ENCODE measurements around the gene OCEL1. TPM values are rescaled to one million over a fixed set of nuclear protein-coding genes. Genes with fewer than 3 reads are reported as not detected.
A peak's percentile ranks its signal among the peaks of the same experiment; 100 is the strongest.

The OCEL1 gene
- total and polyA plus RNA-seq, 10 of the 15 experiments (the other 5 are each of a cell fraction or from before 2014, with no cell fraction given), result 2.8 to 18.2 (median 7.4) TPM

DNA sequence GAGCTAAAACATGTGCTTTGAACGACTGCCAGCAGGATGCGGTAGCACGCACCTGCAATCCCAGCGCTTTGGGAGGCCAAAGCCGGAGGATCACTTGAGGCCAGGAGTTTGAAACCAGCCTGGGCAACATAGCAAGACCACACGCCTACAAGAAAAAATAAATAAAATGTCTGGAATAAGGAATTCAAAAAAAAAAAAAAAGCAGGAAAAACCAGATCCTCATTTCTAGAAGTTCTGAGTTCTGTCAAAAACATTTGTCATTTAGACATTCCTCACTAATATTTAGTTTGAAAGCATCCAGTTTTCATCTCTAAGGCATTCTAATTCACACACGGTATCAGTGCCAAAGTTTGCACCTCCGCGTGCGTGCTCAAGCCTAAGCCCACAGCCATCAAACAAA lies 47.7 kb upstream of the OCEL1 start:
- CTCF ChIA-PET, result no interaction called here
- Histone ChIP-seq H3K27me3 (replicated peaks in 1 of 2; ENCODE audit: control insufficient read depth in 2 of 2, insufficient read depth in 2 of 2, low read length in 1 of 2) (no peaks in the 10 kb centered on the region), H3K4me1 (ENCODE audit: control insufficient read depth, insufficient read depth, low read length) (peaks cover 9% of the 10 kb centered on the region), H4K20me1 (ENCODE audit: control insufficient read depth, insufficient read depth) (no peaks in the 10 kb centered on the region), H3K79me2 (ENCODE audit: control insufficient read depth, insufficient read depth, low read length) (no peaks in the 10 kb centered on the region), H3K4me2 (ENCODE audit: control insufficient read depth, insufficient read depth) (no peak overlapping the region), H3K9me3 (replicated peaks; ENCODE audit: control insufficient read depth, insufficient read depth, low read length) (no peaks in the 10 kb centered on the region), H3K9ac (ENCODE audit: control insufficient read depth, insufficient read depth, low read length) (no peak overlapping the region), H3K27ac (ENCODE audit: control insufficient read depth, insufficient read depth) (no peak overlapping the region), H3K36me3 (ENCODE audit: control insufficient read depth in 2 of 2, insufficient read depth in 2 of 2, low read length in 1 of 2) (peaks cover 28 to 29% of the 10 kb centered on the region in 2 experiments), H3K4me3 (no peak overlapping the region), H2AFZ (ENCODE audit: control insufficient read depth, low read depth, low read length) (no peak overlapping the region)
- RAD21 ChIA-PET (ENCODE audit: unreplicated experiment), result no interaction called here
- POLR2A ChIA-PET, result no interaction called here
- WGBS (ENCODE audit: insufficient coverage, insufficient replicate concordance, low lambda C conversion rate, missing lambda C conversion rate), result 99% methylated on average over 10 of the region's 10 CpGs
- in situ Hi-C loops (cut with MboI) (no loop called here), intact Hi-C loops (cut with micrococcal nuclease; ENCODE audit: unreplicated experiment) (no loop called here)
- no peak for ATAC-seq
- DNase-seq (ENCODE audit: low read depth, low spot score), result no peak
- TF ChIP-seq ZNF24 (IDR thresholded peaks at IDR 0.05) (no peak), STAT3 (IDR thresholded peaks at IDR 0.05; ENCODE audit: low read depth, low read length) (no peak), ZNF384 (IDR thresholded peaks at IDR 0.05; ENCODE audit: borderline replicate concordance, low read depth, low read length) (no peak), CBX3 (IDR thresholded peaks at IDR 0.05; ENCODE audit: borderline replicate concordance, low read depth) (no peak)
- TF ChIP-seq, protein P1, sequence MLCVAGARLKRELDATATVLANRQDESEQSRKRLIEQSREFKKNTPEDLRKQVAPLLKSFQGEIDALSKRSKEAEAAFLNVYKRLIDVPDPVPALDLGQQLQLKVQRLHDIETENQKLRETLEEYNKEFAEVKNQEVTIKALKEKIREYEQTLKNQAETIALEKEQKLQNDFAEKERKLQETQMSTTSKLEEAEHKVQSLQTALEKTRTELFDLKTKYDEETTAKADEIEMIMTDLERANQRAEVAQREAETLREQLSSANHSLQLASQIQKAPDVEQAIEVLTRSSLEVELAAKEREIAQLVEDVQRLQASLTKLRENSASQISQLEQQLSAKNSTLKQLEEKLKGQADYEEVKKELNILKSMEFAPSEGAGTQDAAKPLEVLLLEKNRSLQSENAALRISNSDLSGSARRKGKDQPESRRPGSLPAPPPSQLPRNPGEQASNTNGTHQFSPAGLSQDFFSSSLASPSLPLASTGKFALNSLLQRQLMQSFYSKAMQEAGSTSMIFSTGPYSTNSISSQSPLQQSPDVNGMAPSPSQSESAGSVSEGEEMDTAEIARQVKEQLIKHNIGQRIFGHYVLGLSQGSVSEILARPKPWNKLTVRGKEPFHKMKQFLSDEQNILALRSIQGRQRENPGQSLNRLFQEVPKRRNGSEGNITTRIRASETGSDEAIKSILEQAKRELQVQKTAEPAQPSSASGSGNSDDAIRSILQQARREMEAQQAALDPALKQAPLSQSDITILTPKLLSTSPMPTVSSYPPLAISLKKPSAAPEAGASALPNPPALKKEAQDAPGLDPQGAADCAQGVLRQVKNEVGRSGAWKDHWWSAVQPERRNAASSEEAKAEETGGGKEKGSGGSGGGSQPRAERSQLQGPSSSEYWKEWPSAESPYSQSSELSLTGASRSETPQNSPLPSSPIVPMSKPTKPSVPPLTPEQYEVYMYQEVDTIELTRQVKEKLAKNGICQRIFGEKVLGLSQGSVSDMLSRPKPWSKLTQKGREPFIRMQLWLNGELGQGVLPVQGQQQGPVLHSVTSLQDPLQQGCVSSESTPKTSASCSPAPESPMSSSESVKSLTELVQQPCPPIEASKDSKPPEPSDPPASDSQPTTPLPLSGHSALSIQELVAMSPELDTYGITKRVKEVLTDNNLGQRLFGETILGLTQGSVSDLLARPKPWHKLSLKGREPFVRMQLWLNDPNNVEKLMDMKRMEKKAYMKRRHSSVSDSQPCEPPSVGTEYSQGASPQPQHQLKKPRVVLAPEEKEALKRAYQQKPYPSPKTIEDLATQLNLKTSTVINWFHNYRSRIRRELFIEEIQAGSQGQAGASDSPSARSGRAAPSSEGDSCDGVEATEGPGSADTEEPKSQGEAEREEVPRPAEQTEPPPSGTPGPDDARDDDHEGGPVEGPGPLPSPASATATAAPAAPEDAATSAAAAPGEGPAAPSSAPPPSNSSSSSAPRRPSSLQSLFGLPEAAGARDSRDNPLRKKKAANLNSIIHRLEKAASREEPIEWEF (IDR thresholded peaks at IDR 0.05; ENCODE audit: insufficient replicate concordance, low read depth, low read length), result no peak
- TF ChIP-seq, protein P2, sequence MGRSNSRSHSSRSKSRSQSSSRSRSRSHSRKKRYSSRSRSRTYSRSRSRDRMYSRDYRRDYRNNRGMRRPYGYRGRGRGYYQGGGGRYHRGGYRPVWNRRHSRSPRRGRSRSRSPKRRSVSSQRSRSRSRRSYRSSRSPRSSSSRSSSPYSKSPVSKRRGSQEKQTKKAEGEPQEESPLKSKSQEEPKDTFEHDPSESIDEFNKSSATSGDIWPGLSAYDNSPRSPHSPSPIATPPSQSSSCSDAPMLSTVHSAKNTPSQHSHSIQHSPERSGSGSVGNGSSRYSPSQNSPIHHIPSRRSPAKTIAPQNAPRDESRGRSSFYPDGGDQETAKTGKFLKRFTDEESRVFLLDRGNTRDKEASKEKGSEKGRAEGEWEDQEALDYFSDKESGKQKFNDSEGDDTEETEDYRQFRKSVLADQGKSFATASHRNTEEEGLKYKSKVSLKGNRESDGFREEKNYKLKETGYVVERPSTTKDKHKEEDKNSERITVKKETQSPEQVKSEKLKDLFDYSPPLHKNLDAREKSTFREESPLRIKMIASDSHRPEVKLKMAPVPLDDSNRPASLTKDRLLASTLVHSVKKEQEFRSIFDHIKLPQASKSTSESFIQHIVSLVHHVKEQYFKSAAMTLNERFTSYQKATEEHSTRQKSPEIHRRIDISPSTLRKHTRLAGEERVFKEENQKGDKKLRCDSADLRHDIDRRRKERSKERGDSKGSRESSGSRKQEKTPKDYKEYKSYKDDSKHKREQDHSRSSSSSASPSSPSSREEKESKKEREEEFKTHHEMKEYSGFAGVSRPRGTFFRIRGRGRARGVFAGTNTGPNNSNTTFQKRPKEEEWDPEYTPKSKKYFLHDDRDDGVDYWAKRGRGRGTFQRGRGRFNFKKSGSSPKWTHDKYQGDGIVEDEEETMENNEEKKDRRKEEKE (IDR thresholded peaks at IDR 0.05), result no peak
- TF ChIP-seq, protein P3, sequence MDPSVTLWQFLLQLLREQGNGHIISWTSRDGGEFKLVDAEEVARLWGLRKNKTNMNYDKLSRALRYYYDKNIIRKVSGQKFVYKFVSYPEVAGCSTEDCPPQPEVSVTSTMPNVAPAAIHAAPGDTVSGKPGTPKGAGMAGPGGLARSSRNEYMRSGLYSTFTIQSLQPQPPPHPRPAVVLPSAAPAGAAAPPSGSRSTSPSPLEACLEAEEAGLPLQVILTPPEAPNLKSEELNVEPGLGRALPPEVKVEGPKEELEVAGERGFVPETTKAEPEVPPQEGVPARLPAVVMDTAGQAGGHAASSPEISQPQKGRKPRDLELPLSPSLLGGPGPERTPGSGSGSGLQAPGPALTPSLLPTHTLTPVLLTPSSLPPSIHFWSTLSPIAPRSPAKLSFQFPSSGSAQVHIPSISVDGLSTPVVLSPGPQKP (IDR thresholded peaks at IDR 0.05; ENCODE audit: low read depth, low read length), result no peak
- TSS peak; percentile 38 for BruUV-seq (replicated peaks)
- SMC1A ChIA-PET (ENCODE audit: uncharacterized antibody, unreplicated experiment), result no interaction called here
- no peak for FAIRE-seq
